NCI-H510A treated with DMSO at 0.1 percent for 48 hours (cell line): Measurements from ENCODE around the gene KRT2.

Experiments used
- DNase-seq: peaks from one replicate; lab custom pipeline; 2025; lab: John Stamatoyannopoulos, UW

The KRT2 gene

GRCh38 chr12:52651726-52652261 is at the start of gene KRT2:
TSS of gene KRT2 (minus strand) at chr12:52652211. CDS start at chr12:52652142, 69 bp downstream.
- no peak for DNase-seq

- DNase-seq: no peak
Measured at GRCh38 chr12:52701281-52701680, 49.3 kb upstream of the KRT2 start.

- DNase-seq: no peak
Measured at GRCh38 chr12:52699960-52700359, 47.9 kb upstream of the KRT2 start.

- no peak for DNase-seq
Measured at GRCh38 chr12:52699373-52699772, 47.4 kb upstream of the KRT2 start.

GRCh38 chr12:52698651-52699340 is 46.8 kb upstream of the KRT2 start:
- no peak for DNase-seq

- no peak for DNase-seq
Measured at GRCh38 chr12:52697058-52697582, 45.1 kb upstream of the KRT2 start.

- no peak for DNase-seq
Measured at GRCh38 chr12:52696588-52696987, 44.6 kb upstream of the KRT2 start.

GRCh38 chr12:52695039-52695438 is 43.0 kb upstream of the KRT2 start:
- DNase-seq: no peak

- DNase-seq: no peak
Measured at GRCh38 chr12:52694151-52694550, 42.1 kb upstream of the KRT2 start.

GRCh38 chr12:52693261-52693660 is 41.2 kb upstream of the KRT2 start:
- DNase-seq: no peak

- no peak for DNase-seq
Measured at GRCh38 chr12:52692254-52692653, 40.2 kb upstream of the KRT2 start.

GRCh38 chr12:52691841-52692150 is 39.8 kb upstream of the KRT2 start:
- no peak for DNase-seq

- DNase-seq: peak; percentile 55
Measured at GRCh38 chr12:52691076-52691840, 39.2 kb upstream of the KRT2 start.

- DNase-seq: no peak
Measured at GRCh38 chr12:52690351-52691075, 38.5 kb upstream of the KRT2 start.

- no peak for DNase-seq
Measured at GRCh38 chr12:52689936-52690335, 37.9 kb upstream of the KRT2 start.

GRCh38 chr12:52689239-52689638 is 37.2 kb upstream of the KRT2 start:
- no peak for DNase-seq

GRCh38 chr12:52688481-52688880 is 36.5 kb upstream of the KRT2 start:
- DNase-seq: no peak

- peak; percentile 49 for DNase-seq
Measured at GRCh38 chr12:52687497-52688385, 35.7 kb upstream of the KRT2 start.

GRCh38 chr12:52686756-52687487 is 34.9 kb upstream of the KRT2 start:
- DNase-seq: peak; percentile 13

GRCh38 chr12:52686063-52686462 is 34.1 kb upstream of the KRT2 start:
- DNase-seq: no peak

- no peak for DNase-seq
Measured at GRCh38 chr12:52685406-52685890, 33.4 kb upstream of the KRT2 start.
